Activated naive CD8-positive, alpha-beta T cell treated with anti-CD3 and anti-CD28 coated beads, Interleukin-2, amount 50 U/mL, for 16 hours (primary cell): Measurements from ENCODE around the gene OR4C6.

Experiments used
- DNase-seq: peaks from one replicate; pipeline ENCODE4 v3.0.0-alpha.2; 2020; ENCODE audit warnings: low read depth, low spot score

OR4C6 gene

GRCh38 chr11:55661901-55662300 lies at the start of gene OR4C6:
Gene OR4C6, plus strand, starts transcription at chr11:55662201. Its CDS starts 2,966 bp downstream, at chr11:55665167.
- no peak for DNase-seq

GRCh38 chr11:55624531-55624930 lies 37.5 kb upstream of the OR4C6 start:
- no peak for DNase-seq

- no peak for DNase-seq
These were observed 27.2 kb upstream of the OR4C6 start, which contains the start of gene OR4P4 for GRCh38 chr11:55634813-55635212. Gene OR4P4, plus strand, starts transcription at chr11:55635113.

GRCh38 chr11:55648027-55648426 lies 14.0 kb upstream of the OR4C6 start, which contains the start of gene OR4S2:
Gene OR4S2, plus strand, starts transcription at chr11:55648327. Its CDS starts 2,577 bp downstream, at chr11:55650904.
- DNase-seq = no peak

GRCh38 chr11:55652560-55652959 lies 9.4 kb upstream of the OR4C6 start:
- no peak for DNase-seq

- DNase-seq = no peak
These were observed 6.9 kb upstream of the OR4C6 start for GRCh38 chr11:55655096-55655495.

GRCh38 chr11:55658031-55658573 lies 3.9 kb upstream of the OR4C6 start:
- DNase-seq = no peak

GRCh38 chr11:55658608-55659007 lies 3.4 kb upstream of the OR4C6 start:
- DNase-seq = no peak

GRCh38 chr11:55669376-55669775 lies 7.4 kb downstream of the OR4C6 start:
- no peak for DNase-seq

GRCh38 chr11:55673860-55674259 lies 11.9 kb downstream of the OR4C6 start:
- no peak for DNase-seq

GRCh38 chr11:55697817-55698216 lies 35.8 kb downstream of the OR4C6 start:
- no peak for DNase-seq

GRCh38 chr11:55701429-55701828 lies 39.4 kb downstream of the OR4C6 start:
- DNase-seq = no peak

GRCh38 chr11:55707029-55707428 lies 45.0 kb downstream of the OR4C6 start:
- no peak for DNase-seq

GRCh38 chr11:55714982-55715888 lies 53.2 kb downstream of the OR4C6 start:
- DNase-seq = no peak
